Measurements from ENCODE around the gene GSE1.

Gene GSE1

GRCh38 chr16:85574672-85575475, 38.2 kb upstream of the GSE1 start:
- no peak for DNase-seq

GRCh38 chr16:85575920-85576319, 37.2 kb upstream of the GSE1 start:
- DNase-seq, result no peak

DNA sequence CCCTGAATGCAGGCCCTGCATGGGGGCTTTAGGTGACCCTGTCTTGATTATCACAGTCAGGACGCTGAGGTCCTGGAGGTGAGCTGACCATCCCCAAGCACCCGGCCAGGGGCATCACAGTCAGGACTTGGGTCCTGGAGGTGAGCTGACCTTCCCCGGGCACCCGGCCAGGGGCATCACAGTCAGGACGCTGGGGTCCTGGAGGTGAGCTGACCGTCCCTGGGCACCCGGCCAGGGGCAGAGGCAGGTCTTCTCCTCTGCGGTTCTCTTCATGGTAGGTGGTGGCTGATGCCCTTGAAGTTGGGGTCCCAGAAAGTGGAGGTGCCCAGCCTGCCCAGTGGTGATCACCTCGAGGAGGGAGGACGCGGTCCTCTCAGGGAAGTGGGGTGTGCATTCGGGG, 36.2 kb upstream of the GSE1 start:
- DNase-seq, result no peak

DNA sequence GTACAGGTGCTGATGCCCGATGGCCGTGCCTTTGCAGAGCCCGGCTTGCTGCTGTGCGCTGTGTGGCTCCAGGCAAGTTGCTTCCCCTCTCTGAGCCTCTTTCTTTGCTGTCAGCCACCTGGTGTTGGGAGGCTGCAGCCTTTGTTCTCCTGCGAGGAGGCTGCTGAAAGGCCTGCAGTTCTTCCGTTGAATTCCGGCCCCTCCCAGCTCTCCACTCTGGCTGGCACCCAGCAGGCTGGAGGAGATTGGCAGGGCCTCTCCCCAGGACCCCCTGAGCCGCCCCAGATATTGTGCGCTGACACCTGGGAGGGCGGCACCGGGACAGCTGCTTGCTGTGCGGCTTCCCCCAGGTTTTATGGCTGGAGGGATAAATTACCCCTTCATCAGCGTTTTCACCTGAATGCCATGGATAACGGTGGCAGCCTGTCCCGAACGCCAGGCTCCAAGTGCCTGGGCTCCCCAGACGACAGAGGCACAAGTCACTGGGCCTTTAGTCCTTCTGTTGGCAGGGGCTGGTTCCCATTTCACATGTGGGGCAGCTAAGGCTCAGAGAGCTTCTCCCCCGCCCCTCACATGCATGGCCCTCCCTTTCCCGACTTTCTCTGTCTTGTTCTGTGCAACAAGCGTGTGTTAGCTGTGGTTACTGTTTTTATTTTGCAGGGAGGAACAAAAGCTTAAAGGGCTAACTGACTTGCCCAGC, 35.1 kb upstream of the GSE1 start:
- DNase-seq, result no peak

DNA sequence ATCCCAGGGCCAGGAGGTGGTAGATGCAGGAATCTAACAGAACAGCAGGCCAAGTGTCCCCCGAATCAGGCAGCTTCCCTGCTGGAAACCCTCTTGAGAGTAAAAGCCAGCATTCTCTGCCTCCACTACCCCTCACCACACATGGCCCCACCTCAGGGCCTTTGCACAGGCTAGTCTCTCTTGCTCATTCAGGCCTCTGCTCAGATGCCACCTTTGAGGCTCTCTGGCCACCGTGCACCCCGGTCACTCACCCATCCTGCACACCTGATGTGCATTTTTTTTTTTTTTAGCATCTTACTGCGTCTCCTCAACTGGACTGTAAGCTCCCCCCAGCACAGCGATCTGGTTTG, 34.5 kb upstream of the GSE1 start:
- no peak for DNase-seq

- no peak for DNase-seq
These were observed 33.9 kb upstream of the GSE1 start for GRCh38 chr16:85579191-85579590.

DNA sequence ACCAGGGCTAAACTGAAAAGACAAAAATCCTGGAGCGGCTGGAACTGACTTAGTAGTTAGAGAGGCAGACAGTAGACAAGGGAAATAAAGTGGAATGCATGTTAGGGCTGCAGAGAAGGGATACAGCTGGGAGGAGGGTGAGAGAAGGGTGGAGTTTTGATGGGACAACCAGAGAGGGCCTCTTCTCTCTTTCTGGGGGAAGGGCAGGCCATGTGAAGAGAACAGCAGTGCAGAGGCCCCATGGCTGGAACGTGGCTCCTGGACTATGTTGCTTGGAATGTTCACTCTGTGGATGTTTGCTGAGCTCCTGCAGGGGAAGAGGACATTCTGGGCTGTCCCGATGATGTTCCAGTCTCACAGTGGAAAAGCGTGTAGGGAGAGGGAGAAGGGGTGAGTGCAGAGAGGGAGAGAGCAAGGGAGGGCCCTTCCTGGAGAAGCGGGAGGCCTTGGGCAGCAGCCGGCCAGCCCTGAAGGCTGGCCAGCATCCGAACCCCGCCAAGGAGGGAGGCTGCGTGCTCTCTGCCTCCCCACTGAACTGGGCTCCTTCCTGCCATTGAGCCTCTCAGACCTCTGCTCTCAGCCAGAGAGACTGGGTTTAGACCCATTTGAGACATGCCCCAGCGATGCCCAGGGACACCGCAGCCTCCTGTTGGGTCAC, 33.1 kb upstream of the GSE1 start:
- peak; percentile 53 for DNase-seq

DNA sequence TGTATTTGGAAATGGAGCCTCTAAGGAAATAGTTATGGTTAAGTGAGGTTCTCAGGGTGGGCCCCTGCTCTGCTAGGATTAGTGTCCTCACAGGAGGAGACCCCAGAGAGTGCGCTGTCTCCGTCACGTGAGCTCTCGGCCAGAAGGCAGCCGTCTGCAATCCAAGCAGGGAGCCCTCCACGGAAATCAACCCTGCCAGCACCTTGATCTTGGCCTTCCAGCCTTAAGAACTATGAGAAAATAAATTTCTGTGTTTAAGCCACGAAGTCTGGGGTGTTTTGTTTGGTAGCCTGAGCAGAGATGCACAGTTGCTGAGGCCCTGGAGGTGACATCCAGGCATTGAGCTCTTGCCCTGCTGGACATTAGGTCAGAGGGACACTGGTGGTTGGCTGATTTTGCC, 32.4 kb upstream of the GSE1 start:
- no peak for DNase-seq

DNA sequence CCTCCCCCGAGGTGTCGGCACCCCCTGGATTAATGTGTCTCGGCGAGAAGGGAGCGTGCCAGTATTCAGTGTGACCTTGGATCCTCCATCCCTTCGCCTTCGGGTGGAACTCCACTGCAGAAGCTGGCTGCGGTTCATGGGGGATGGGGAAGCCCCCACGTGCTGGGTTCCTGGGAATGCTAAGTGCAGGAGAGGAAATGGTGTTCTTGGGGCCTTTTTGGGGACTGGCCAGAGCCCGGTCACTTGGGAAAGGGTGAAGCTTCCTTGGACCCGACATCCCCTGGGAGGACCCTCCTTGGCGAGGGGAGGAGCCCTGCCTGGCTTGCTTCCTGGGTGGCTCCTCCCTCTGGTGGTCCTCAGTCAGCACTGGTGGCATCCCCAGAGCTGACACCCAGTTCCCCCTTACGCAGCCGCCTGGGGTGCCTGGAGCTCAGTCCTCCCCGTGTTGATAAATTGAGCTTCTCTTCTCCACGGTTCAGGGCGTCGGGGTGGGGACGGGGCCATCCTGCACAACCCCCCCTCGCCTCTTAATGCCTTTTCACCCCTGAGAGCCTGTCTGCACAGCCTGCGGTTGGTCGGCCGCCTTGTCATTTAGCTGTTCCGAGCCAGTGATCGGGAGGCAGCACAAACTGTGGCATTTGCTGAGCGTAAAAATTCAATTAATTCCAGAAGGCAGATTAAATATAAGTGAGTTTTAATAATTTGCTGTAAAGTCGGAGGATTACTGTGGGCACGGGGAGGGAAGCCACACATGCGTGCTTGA, 30.7 kb upstream of the GSE1 start:
- DNase-seq, result peak; percentile 65

- peak; percentile 91 for DNase-seq
These were observed 29.5 kb upstream of the GSE1 start for GRCh38 chr16:85583491-85584181.

GRCh38 chr16:85584267-85584666, 28.9 kb upstream of the GSE1 start:
- DNase-seq, result no peak

DNA sequence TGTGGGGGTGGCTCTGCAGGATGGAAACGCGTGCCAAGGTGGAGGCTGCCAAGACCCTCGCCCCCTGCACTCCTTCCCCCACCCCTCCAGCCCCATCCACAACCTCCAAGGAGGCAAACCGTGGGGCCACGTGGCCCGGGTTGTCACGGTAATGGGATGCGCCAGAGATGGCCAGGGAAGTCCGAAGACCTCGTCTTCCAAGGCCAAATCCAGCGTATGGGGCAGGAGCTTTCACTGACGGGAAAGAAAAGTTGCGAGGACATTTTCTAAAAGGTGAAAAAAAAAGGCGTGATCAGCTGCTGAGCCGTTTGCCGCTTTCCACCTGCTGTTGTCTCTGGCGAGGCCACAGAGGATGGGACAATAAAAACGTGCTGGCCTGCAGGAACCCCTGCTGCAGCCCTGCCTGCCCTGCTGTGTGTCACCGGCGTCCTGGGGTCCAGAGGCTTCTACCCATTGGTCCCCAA, 28.3 kb upstream of the GSE1 start:
- DNase-seq, result no peak

GRCh38 chr16:85585711-85586110, 27.4 kb upstream of the GSE1 start:
- DNase-seq, result no peak

DNA sequence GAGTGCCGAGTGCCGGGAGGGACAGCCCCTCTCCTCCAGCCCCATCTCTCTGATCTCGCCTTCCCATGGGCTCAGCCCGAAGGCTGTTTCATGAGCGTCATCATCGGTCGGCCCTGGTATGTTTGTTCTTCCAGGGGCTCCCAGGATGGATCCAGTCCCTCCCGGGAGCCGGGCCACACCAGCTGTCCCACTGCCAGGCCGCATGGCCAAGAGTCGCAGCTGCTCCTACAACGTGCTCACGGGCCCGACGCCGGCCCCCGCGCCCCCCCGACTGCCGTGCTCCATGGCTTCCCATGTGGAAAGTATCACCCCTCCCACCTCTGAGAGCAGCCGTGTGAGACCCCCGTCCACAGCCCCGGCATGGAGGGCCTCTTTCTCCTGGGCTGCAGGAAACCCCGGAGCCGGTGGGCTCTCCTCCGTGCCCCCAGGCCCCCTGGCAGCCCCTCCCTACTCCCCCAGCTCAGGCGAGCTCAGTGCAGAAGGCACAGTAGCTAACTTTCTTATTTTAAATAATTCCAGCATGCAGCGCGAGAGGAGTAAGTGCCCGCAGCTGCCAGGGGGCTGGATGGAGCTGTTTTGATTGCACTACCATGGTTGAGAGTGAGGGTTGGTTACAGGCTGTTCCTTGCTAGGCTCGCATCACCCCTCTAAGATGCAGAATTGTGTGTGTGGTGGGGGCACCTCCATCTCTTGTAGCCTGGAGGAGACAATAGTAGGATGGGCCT, 26.6 kb upstream of the GSE1 start:
- peak; percentile 63 for DNase-seq

DNA sequence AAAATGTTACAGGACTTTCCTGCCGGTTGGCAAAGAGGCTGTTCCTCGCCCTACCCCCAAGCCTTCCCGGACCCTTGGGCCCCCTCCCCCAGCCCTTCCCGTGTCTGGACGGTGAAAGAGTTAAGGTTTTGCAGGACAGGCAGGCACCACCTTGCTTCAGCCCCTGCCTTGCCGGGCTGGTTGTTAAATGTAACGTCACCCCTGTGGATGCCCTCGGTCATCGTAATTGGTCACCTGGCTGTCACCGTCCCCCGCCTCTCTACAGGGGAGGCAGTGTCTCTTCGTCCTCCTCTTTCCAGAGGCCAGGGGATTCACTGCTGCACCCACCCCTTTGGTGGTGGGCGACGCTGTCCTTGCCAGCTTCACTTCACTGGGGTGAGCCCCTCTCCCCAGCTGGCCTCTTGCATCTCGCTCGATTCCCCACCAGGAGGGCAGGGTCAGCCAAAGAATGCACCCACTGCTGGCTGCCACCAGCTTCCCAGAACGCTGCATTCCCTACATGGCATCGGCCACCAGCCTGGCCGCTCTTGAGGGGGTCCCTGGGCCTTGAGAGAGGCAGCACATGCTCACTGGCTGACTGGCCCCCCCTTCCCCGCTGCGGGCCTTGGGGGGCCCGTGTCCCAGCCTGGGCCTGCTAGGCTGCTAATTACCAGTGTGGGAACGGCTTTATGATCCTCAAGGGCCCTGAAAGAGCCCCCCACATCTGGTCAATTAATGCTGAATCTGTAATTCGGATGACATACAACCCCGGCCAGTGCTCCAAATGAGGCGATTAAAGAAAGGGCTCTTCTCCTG, 25.2 kb upstream of the GSE1 start:
- DNase-seq, result no peak

DNA sequence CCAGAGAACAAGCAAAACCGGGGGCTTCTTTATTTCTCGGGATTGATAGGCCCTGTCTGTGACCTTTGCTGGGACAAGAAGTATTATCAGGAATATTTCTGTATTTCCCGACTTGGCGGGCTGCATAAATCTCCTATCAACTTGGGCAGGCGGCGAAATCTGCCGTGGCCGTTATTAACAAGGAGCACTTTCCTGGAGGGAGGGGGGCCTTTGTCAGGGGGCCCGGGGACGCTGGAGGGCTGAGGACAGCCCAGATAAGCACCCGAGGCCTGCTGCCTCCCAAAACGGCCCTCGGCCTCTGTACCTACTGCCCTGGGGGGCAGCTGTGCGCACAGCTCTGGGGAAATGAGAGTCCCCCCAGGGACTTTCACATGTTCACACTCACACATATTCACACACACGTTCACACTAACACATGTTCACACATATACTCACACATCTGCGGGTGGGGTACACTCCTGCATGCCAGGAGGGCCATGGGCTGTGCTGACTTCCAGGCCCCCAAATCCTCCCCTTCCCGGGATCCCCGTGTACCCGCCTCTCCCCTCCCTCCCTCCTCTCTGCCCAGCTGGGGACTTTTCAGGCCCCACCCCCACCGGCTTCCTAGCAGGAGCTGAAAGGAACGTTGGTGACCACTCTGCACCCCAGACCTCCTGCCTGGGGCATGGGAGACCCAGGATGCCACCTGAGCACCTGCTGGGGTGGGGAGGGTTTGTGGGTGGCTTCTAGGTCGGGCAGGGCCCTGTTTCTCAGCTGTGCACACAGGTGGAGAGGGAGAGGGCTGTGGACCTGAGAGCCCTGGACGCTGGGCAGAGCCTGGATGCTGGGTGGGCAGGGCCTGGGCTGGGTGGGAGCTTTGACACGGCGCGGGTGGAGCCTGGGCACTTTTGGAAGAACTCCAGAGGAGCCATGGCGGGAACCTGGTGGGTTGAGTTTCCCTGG, 24.3 kb upstream of the GSE1 start:
- no peak for DNase-seq

GRCh38 chr16:85589688-85590505, 23.2 kb upstream of the GSE1 start:
- no peak for DNase-seq

DNA sequence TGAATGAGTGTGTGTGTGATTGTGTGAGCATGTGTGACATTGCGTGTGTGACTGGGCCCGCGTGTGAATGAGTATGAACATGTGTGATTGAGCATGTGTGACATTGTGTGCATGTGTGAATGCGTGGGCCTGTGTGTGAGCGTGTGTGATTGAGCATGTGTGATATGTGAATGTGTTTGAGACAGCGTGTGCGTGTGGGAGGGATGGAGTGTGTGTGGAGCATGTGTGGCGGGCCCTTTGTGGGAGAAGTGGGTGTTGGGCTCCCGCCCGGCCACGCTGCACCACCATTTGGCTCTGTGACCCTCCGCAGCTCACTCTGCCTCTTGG, 22.7 kb upstream of the GSE1 start:
- no peak for DNase-seq

GRCh38 chr16:85591381-85591780, 21.7 kb upstream of the GSE1 start:
- no peak for DNase-seq
